ENCODE measurements around the gene DES.
A peak's percentile ranks its signal among the peaks of the same experiment; 100 is the strongest.

The DES gene

DNA sequence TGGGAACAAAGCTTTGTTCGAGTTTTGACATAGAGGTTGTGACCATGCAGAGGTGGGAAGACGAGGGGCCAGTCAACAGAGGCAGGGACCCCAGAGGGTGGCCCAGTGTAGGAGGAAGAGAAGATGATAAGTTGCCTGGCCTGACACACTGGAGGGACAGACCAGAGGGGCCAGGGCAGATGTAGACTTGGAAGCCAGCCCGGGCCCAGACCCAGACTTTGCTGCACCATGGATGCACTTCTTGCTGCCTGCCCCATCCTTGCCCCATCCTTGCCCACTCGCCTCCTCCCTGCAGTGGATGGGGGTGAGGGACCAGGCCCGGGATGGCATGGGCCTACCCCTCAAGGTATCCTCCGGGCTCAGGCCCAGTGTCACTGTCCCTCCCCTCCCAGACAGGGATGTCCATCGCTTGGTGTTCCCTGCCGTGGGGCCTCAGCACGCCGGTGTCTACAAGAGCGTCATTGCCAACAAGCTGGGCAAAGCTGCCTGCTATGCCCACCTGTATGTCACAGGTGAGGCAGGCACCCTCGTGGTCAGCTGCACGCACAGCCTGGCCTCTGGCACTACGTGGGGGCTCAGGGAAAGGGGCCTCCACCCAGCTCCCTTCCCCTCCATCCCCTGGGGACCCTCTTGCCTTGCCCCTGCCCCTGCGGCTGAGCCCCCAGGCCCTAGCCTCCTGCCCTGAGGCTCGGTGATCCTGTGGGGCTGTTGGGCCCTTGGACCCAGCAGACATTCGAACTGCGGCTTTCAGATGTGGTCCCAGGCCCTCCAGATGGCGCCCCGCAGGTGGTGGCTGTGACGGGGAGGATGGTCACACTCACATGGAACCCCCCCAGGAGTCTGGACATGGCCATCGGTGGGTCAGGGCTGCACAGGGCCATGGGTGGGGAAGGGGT is 53.5 kb downstream of the DES start:
- H3K4me3 ChIP-seq, result no peak overlapping the region
- no peaks in the 10 kb centered on the region for H3K9me3 ChIP-seq
- H3K4me1 ChIP-seq, result peaks cover 0 to 62% (median 26%) of the 10 kb centered on the region in 4 donors
- peaks cover 82 to 90% (median 83%) of the 10 kb centered on the region in 3 donors for H3K36me3 ChIP-seq
- intact Hi-C loops (cut with DNase I; ENCODE audit: low total_unique reads), result no loop called here
- TF ChIP-seq, protein P1, sequence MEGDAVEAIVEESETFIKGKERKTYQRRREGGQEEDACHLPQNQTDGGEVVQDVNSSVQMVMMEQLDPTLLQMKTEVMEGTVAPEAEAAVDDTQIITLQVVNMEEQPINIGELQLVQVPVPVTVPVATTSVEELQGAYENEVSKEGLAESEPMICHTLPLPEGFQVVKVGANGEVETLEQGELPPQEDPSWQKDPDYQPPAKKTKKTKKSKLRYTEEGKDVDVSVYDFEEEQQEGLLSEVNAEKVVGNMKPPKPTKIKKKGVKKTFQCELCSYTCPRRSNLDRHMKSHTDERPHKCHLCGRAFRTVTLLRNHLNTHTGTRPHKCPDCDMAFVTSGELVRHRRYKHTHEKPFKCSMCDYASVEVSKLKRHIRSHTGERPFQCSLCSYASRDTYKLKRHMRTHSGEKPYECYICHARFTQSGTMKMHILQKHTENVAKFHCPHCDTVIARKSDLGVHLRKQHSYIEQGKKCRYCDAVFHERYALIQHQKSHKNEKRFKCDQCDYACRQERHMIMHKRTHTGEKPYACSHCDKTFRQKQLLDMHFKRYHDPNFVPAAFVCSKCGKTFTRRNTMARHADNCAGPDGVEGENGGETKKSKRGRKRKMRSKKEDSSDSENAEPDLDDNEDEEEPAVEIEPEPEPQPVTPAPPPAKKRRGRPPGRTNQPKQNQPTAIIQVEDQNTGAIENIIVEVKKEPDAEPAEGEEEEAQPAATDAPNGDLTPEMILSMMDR (IDR thresholded peaks at IDR 0.05), result no peak
- H3K27me3 ChIP-seq, result no peaks in the 10 kb centered on the region
- H3K27ac ChIP-seq, result peak overlapping the region; percentile 96 to 97
- DNase-seq, result no peak

DNA sequence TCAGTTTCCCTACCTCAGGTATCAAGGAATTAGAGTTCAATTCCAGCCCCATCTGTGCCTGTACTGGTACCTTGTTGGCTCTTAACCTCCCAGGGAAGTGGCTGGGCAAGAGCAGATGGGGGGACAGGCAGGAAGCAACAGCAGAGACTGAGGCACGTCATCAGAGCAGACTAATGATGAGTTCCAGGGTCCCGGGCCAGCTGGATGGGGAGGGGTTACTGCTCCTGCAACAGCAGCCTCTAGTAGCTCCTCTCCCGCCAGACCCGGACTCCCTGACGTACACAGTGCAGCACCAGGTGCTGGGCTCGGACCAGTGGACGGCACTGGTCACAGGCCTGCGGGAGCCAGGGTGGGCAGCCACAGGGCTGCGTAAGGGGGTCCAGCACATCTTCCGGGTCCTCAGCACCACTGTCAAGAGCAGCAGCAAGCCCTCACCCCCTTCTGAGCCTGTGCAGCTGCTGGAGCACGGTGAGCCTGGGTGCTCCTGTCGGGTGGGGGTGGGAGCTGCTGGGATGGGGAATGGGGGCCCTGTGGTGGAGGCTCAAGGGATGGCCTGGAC is 54.5 kb downstream of the DES start:
- H3K36me3 ChIP-seq, result peaks cover 83 to 94% (median 86%) of the 10 kb centered on the region in 3 donors
- intact Hi-C loops (cut with DNase I; ENCODE audit: low total_unique reads), result no loop called here
- no peak for DNase-seq
- peaks cover 0 to 58% (median 19%) of the 10 kb centered on the region in 4 donors for H3K4me1 ChIP-seq
- H3K27ac ChIP-seq, result peak overlapping the region; percentile 96 to 97
- no peaks in the 10 kb centered on the region for H3K27me3 ChIP-seq
- H3K4me3 ChIP-seq, result no peak overlapping the region
- TF ChIP-seq, protein P1 (IDR thresholded peaks at IDR 0.05), result no peak
- H3K9me3 ChIP-seq, result no peaks in the 10 kb centered on the region

DNA sequence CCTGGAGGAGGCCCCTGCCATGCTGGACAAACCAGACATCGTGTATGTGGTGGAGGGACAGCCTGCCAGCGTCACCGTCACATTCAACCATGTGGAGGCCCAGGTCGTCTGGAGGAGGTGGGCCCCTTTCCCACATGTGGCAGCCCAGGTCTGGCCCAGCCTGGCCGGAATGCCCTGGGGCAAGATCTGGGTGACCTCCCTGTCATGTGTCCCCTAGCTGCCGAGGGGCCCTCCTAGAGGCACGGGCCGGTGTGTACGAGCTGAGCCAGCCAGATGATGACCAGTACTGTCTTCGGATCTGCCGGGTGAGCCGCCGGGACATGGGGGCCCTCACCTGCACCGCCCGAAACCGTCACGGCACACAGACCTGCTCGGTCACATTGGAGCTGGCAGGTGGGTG is 55.3 kb downstream of the DES start:
- intact Hi-C loops (cut with DNase I; ENCODE audit: low total_unique reads), result no loop called here

DNA sequence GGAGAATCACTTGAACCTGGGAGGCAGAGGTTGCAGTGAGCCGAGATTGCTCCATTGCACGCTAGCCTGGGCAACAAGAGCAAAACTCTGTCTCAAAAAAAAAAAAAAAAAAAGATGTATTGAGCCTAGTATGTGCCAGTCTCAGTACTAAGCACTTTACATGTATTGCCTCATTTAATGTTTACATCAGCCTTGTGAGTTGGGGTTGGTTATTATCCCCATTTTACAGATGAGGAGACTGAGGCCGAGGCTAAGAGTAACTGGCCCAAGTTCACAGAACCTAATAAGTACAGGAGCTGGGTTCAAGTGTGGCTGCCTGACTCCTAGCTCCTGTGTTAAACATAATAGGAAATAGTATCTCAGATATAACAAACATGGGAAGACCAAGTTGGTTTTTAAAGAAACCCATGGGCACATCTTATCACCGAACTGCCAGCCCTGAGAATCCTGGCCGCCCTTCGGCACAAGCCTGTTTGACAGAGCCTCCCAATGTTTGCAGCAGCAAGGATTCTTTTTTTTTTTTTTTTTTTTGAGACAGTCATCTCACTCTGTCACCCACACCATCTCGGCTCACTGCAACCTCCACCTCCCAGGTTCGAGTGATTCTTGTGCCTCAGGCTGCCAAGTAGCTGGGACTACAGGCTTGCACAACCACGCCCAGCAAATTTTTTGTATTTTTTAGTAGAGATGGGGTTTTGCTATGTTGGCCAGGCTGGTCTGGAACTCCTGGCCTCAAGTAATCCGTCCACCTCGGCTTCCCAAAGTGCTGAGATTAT is 56.3 kb downstream of the DES start:
- TF ChIP-seq, protein P1 (IDR thresholded peaks at IDR 0.05), result no peak
- H3K27me3 ChIP-seq, result no peaks in the 10 kb centered on the region
- peaks cover 0 to 42% (median 8%) of the 10 kb centered on the region in 4 donors for H3K4me1 ChIP-seq
- intact Hi-C loops (cut with DNase I; ENCODE audit: low total_unique reads), result no loop called here
- no peak for DNase-seq
- peak overlapping the region; percentile 76 to 96 for H3K27ac ChIP-seq
- H3K4me3 ChIP-seq, result no peak overlapping the region
- peaks cover 84 to 94% (median 88%) of the 10 kb centered on the region in 3 donors for H3K36me3 ChIP-seq
- H3K9me3 ChIP-seq, result no peaks in the 10 kb centered on the region

More for the DNA sequence above, 55.3 kb downstream of the DES start:
- Histone ChIP-seq H3K36me3 (peaks cover 84 to 94% (median 88%) of the 10 kb centered on the region in 3 donors), H3K9me3 (no peaks in the 10 kb centered on the region), H3K4me1 (peaks cover 0 to 51% (median 11%) of the 10 kb centered on the region in 4 donors), H3K27me3 (no peaks in the 10 kb centered on the region), H3K4me3 (no peak overlapping the region), H3K27ac (peak overlapping the region; percentile 96 to 97)
- TF ChIP-seq, protein P1 (IDR thresholded peaks at IDR 0.05), result no peak
- no peak for DNase-seq

DNA sequence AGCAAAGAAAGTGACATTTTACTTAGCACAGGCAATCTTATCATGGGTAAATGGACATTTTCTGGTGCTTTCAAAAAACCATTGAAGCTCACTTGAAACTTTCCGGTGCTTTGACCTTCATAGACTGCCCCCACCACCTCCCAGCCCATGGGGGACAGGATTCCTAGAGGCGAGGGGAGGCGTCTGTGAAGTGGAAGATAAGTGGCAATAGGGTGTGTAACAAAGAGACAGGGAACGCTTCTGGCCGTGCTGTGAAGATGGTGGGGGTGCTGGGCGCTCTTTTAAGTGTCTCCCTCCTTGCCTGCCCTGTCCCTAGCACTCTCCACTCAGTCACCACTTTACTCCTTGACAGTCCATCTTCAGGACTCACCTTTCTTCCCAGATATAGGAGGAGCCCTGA is 57.1 kb downstream of the DES start:
- TF ChIP-seq, protein P1 (IDR thresholded peaks at IDR 0.05), result no peak
- Histone ChIP-seq H3K27ac (peak overlapping the region; percentile 76 to 96), H3K36me3 (peaks cover 84 to 94% (median 88%) of the 10 kb centered on the region in 3 donors), H3K9me3 (no peaks in the 10 kb centered on the region), H3K4me1 (peaks cover 0 to 38% (median 8%) of the 10 kb centered on the region in 4 donors), H3K4me3 (no peak overlapping the region), H3K27me3 (no peaks in the 10 kb centered on the region)
- no peak for DNase-seq
- intact Hi-C loops (cut with DNase I; ENCODE audit: low total_unique reads), result no loop called here
